Measurements from ENCODE around the gene C10orf67. TPM values are rescaled to one million over a fixed set of nuclear protein-coding genes. Genes with fewer than 3 reads are reported as not detected.

The C10orf67 gene
- total and polyA plus RNA-seq, 2 of the 8 experiments (the other 6 are each of a cell fraction or from before 2014, with no cell fraction given): 0.05 to 0.11 TPM

- no peak for TF ChIP-seq RFX5 (IDR thresholded peaks at IDR 0.05; ENCODE audit: borderline replicate concordance, low read depth, low read length)
- no peak for TF ChIP-seq BRCA1 (IDR thresholded peaks at IDR 0.05; ENCODE audit: low read depth, low read length)
- TF ChIP-seq, protein P1, sequence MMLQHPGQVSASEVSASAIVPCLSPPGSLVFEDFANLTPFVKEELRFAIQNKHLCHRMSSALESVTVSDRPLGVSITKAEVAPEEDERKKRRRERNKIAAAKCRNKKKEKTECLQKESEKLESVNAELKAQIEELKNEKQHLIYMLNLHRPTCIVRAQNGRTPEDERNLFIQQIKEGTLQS (IDR thresholded peaks at IDR 0.05; ENCODE audit: insufficient read depth, low read depth, low read length): no peak
- TF ChIP-seq RXRA (IDR thresholded peaks at IDR 0.05; ENCODE audit: insufficient read depth, low read depth, low read length): no peak
- TF ChIP-seq GABPA (IDR thresholded peaks at IDR 0.05; ENCODE audit: borderline replicate concordance, insufficient read depth, low read length): no peak
- TF ChIP-seq BCL11A (IDR thresholded peaks at IDR 0.05; ENCODE audit: low read depth in 2 of 2, low read length in 2 of 2): no peak
Observed at GRCh38 chr10:23358357-23358756, 13.8 kb upstream of the C10orf67 start (continued).

All from H1 (cell line).